ENCODE results near the gene ATP8A2.

Gene ATP8A2

DNA sequence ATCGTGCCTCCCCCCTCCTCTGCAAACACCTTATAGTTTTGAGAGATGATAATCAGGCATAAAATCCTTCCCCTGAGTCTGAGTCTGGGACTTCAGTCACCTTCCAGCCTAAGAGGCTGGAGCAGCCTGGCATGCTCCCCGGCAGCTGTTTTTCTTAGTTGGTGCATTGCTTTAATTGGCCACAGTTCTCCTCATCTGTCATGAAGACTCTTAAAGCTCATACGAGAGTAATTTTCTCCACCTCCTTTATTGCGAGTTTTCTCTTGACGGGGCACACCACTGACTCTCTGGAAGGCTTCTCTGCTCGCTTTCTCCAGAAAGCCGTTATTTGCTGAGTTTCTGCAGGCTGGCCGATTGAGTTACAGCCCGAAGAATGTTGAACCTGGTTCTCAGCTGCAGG, 310.5 kb downstream of the ATP8A2 start:
- no peak for DNase-seq (ENCODE audit: low read depth in 1 of 2, low spot score in 1 of 2)

DNA sequence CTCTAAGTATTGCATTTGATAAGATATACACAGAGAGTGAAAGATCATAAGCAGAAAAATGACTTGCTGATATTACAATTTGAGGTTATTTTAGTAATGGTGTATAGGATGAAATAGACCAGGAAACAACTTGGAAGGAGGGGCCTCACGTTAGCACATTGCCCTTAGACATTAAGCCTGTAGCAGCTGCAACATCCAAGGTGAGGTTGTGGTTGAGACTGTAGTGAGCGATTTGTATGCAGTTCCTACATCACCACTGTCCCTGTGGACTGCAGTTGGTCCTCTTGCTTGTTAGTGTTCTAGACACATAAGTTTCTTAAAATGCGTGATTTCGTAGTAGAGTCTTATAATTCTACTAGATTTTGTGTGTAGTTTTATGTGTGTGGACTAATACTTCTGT, 311.3 kb downstream of the ATP8A2 start:
- no peak for DNase-seq (ENCODE audit: low read depth in 1 of 2, low spot score in 1 of 2)

GRCh38 chr13:25683662-25684370, 312.0 kb downstream of the ATP8A2 start:
- no peak for DNase-seq (ENCODE audit: low read depth in 1 of 2, low spot score in 1 of 2)

DNA sequence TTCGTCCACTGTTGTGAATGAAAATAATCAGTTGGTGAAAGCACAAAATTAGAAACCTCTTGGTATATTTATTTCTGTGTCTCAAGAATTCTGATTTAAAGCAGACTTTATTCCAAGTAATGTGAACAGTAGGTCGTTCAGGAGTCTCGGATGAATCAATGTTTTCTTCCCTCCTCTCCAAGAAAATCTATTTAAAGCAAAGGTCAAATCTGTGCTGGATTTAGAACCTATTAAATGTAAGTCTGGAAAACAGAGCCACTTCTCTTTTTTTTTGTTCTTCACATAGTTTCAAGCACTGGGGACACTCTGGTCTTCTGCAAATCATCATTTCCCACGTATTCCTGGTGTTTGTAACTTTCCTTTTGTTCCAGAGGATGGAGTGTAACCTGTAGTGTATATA, 312.7 kb downstream of the ATP8A2 start:
- DNase-seq (ENCODE audit: low read depth in 1 of 2, low spot score in 1 of 2): no peak

GRCh38 chr13:25686831-25687470, 315.2 kb downstream of the ATP8A2 start:
- DNase-seq (ENCODE audit: low read depth in 1 of 2, low spot score in 1 of 2): no peak

DNA sequence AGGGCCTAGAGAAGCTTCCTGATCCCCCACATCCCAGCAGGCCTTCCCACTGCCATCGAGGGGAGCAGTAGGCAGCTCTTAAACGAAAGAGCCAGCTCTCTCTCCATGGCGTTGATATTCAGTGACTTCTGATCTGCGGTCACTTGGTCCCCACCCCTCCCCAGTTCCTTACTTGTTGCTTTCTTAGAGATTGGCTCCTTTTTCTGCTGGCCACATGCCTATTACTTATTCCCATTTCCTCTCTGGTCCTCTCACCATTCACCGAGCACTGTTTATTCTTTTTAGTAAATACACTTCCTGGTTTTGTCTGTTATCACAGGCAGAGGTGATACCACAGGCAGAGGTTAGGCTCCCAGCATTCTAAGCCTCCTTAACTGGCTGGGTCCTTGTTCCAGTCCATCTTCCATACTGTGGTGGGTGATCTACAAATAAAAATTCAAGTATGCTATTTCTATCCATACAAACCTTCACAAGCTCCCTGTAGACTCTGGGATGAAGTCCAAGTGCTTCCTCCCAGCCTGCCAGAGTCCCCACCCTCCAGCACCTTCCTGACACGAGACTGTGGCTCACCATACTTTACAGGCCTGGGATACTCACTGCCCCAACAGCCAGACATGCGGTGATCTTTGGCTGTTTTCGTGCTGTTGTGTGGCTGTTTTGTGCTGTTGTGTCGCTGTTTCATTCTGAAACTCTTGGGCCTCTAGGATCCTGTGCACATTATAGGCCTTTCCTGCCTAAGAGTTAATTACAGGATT, 315.9 kb downstream of the ATP8A2 start:
- no peak for DNase-seq (ENCODE audit: low read depth in 1 of 2, low spot score in 1 of 2)

DNA sequence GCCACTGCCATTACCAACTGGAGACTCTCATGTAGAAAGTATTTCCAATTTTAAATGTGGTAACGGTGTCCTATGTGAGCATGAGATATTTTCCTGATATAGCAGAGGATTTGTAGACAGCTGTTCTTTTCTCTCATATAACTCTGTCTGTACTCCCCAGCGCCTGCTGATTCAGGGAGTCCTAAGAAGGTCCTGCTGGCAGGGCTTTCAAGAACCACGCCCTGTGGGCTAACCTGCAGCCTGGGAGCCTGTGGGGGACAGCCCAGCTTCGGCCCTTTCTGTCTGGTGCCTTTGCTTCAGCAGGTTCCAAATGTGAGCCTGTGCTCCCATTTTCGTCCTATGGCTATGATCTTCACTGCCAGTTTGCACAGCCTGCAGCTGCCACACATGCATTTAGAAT, 316.8 kb downstream of the ATP8A2 start:
- no peak for DNase-seq (ENCODE audit: low read depth in 1 of 2, low spot score in 1 of 2)

GRCh38 chr13:25689539-25689938, 317.8 kb downstream of the ATP8A2 start:
- no peak for DNase-seq (ENCODE audit: low read depth in 1 of 2, low spot score in 1 of 2)

DNA sequence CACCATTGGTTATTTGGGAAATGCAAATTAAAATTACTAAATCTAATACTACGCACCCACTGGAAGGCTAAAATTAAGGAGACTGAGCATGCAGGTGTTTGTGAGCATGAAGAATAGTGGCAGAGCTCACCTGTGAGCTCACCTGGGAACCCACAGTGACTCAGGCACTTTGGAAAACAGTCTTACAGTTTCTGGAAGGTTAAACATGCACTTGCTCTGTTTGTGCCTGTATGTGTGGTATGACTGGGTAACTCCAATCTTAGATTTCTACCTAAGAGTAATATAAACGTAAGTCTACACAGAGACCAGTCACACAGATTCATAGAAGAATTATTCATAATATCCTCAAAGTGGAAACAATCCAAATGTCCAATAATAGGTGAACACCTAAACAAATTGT, 318.8 kb downstream of the ATP8A2 start:
- DNase-seq (ENCODE audit: low read depth in 1 of 2, low spot score in 1 of 2): no peak

DNA sequence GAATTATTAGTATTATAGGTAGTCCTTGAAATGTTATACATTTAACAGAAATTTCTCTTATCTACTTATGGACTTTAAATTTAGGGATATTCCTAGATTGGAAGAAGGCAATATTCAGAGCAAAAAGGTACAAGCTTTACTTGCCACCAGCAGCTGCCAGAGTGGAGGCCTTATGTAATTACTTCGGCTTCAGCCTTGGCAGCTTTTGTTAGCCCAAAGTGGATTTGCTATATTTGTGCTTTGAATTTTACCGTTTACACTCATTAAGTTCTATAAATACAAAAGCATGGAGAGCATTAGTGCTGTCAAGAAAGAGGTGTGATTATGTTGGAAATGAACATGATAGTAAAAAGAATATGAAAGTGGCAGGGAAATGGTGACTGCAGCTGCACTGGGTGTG, 319.9 kb downstream of the ATP8A2 start:
- DNase-seq (ENCODE audit: low read depth in 1 of 2, low spot score in 1 of 2): no peak

GRCh38 chr13:25692099-25692498, 320.3 kb downstream of the ATP8A2 start:
- DNase-seq (ENCODE audit: low read depth in 1 of 2, low spot score in 1 of 2): no peak

DNA sequence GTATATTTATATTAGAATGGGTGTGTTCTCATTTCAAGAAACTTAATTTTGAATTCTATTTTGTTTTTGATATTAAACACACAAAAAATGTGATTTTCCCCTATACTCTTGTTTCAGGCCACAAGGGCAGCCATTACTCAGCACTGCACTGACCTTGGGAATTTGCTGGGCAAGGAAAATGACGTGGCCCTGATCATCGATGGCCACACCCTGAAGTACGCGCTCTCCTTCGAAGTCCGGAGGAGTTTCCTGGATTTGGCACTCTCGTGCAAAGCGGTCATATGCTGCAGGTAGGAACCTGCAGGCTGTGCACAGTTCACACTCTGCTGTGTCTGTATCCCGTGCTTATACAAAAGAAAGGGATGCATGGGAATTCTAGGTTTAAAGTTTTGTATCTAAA, 327.3 kb downstream of the ATP8A2 start:
- no peak for DNase-seq (ENCODE audit: low read depth in 1 of 2, low spot score in 1 of 2)

GRCh38 chr13:25699600-25699999, 327.8 kb downstream of the ATP8A2 start:
- DNase-seq (ENCODE audit: low read depth in 1 of 2, low spot score in 1 of 2): no peak

DNA sequence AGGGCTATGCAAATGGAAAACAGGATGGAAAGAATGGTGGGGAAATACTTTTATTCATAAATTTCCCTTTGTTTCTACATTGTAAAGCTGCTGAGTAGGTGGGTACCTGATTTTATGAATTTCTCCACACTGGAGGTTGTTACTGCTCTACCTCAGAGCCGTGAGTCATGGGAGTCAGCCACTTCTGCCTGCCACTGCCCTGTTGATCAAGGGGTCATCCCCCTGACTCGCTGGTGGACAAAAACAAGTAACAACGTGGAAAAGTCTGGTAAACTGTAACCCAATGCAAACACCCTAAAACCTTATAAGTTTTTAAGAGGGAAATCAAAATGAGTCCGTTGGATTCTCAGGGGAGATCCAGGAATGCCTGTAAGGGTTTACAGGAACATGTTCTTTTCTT, 329.5 kb downstream of the ATP8A2 start:
- DNase-seq (ENCODE audit: low read depth in 1 of 2, low spot score in 1 of 2): no peak

GRCh38 chr13:25702386-25702785, 330.6 kb downstream of the ATP8A2 start:
- DNase-seq (ENCODE audit: low read depth in 1 of 2, low spot score in 1 of 2): no peak

- DNase-seq (ENCODE audit: low read depth in 1 of 2, low spot score in 1 of 2): no peak
These were observed 336.0 kb downstream of the ATP8A2 start for GRCh38 chr13:25707726-25708125.

DNA sequence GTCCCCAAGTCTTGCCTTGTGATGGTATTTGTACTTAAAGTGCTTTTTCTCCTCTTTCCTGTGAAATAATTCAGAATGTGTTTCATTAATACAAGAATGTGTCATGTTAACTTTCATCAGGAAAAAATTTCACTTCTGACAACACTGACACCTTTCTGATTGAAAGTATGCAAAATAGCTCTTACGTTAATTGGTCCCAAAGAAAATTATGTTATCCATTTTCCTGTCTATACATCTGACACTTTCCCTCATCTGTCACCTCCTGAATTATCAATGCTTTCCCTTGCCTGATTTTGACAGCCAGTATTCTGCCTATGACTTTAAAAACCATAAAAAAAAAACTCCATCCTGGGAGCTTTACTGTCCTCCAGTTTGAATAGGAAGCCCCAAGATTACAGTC, 336.5 kb downstream of the ATP8A2 start:
- DNase-seq (ENCODE audit: low read depth in 1 of 2, low spot score in 1 of 2): no peak

GRCh38 chr13:25709088-25709487, 337.3 kb downstream of the ATP8A2 start:
- no peak for DNase-seq (ENCODE audit: low read depth in 1 of 2, low spot score in 1 of 2)

- no peak for DNase-seq (ENCODE audit: low read depth in 1 of 2, low spot score in 1 of 2)
These were observed 344.0 kb downstream of the ATP8A2 start for GRCh38 chr13:25715760-25716159.

DNA sequence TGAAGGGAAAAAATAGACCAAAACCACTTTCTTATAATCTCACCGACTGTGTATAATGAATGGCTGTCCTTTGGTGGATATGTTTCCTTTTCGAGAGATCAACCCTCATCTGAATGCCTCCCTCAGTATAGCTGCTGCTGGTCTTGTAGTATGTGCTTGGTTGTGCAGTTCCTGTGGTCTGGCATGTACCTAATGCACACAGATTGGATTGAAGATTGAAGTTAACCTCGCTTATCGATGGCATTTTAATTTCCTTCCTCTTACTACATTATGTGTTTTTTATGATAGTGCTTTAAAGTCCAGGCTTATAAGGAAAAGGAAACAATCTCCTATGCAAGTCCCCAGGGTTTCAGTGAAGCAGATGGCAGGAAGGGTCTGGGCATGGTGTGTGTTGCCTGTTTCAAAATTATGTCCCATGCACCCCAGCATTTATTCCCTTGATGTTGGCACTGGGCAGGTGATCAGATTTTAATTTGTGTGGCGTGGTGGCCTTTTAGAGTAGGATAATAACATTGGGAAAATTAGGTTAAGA, 346.0 kb downstream of the ATP8A2 start:
- no peak for DNase-seq (ENCODE audit: low read depth in 1 of 2, low spot score in 1 of 2)

- DNase-seq (ENCODE audit: low read depth in 1 of 2, low spot score in 1 of 2): no peak
These were observed 347.9 kb downstream of the ATP8A2 start for GRCh38 chr13:25719666-25720065.

- DNase-seq (ENCODE audit: low read depth in 1 of 2, low spot score in 1 of 2): no peak
These were observed 351.1 kb downstream of the ATP8A2 start for GRCh38 chr13:25722893-25723292.

Data from activated CD4-positive, alpha-beta T cell treated with anti-CD3 and anti-CD28 coated beads, Interleukin-2, amount 50 U/mL, for 24 hours (primary cell).